HCT116 (cell line): ENCODE results near the gene PSORS1C2. TPM values are rescaled to one million over a fixed set of nuclear protein-coding genes. Genes with fewer than 3 reads are reported as not detected.

Source experiments
- CEBPB ChIP-seq: IDR thresholded peaks from 2 replicates; pipeline ENCODE4 v1.6.1; 2012; ENCODE audit warnings: low read depth
- CTCF ChIP-seq, 3 experiments: fragments of 200-600 bp in 1 of 3; sonication (generic) in 1 of 3; IDR thresholded peaks in 2 of 3; conservative IDR thresholded peaks in 1 of 3; 2 replicates each; pipeline ENCODE4 v1.5.1; 2012 to 2017; ENCODE audit warnings: low read depth in 2 of 3, low read length in 2 of 3, antibody characterized with exemption in 1 of 3, borderline replicate concordance in 1 of 3, control low read depth in 1 of 3, mild to moderate bottlenecking in 1 of 3, mixed read lengths in 1 of 3, mixed run types in 1 of 3, moderate library complexity in 1 of 3; ENCODE audit not compliant: insufficient read depth in 1 of 3
- EZH2 ChIP-seq: fragments of 200-600 bp; sonication (generic); IDR thresholded peaks from 2 replicates; pipeline ENCODE4 v1.6.1; 2017; ENCODE audit warnings: antibody characterized with exemption, mixed run types
- RAD21 ChIP-seq: IDR thresholded peaks from 2 replicates; pipeline ENCODE4 v1.6.1; 2012; ENCODE audit warnings: low read depth, mild to moderate bottlenecking
- SIN3A ChIP-seq: IDR thresholded peaks from 2 replicates; pipeline ENCODE4 v1.6.1; 2012; ENCODE audit warnings: low read depth
- total RNA-seq: library from RNA; stranded (reverse); gene quantifications from one replicate; pipeline ENCODE4 v1.2.1, GENCODE V29; 2021; ENCODE audit not compliant: unreplicated experiment
- TF ChIP-seq, protein P1 (sequence below): IDR thresholded peaks from 2 replicates; pipeline ENCODE4 v1.6.1; 2011; ENCODE audit warnings: mild to moderate bottlenecking, low read length, moderate library complexity; ENCODE audit not compliant: insufficient replicate concordance; ENCODE audit errors: extremely low read depth
- TF ChIP-seq, protein P2 (sequence below): IDR thresholded peaks from 2 replicates; pipeline ENCODE4 v1.6.1; 2012
- TF ChIP-seq, protein P3 (sequence below): IDR thresholded peaks from 2 replicates; pipeline ENCODE4 v1.6.1; 2012

Gene PSORS1C2
- total RNA-seq, 1 experiment from 2014 or later = not detected

GRCh38 chr6:31178143-31179041, 39.5 kb upstream of the PSORS1C2 start (continued):
- TF ChIP-seq CTCF (IDR thresholded peaks at IDR 0.05 in 2 of 3, conservative IDR thresholded peaks at IDR 0.05 in 1 of 3; ENCODE audit: borderline replicate concordance in 1 of 3, insufficient read depth in 1 of 3, low read depth in 2 of 3, low read length in 2 of 3) = no peak
- TF ChIP-seq EZH2 = no peak
- no peak for TF ChIP-seq RAD21
- TF ChIP-seq, protein P1, sequence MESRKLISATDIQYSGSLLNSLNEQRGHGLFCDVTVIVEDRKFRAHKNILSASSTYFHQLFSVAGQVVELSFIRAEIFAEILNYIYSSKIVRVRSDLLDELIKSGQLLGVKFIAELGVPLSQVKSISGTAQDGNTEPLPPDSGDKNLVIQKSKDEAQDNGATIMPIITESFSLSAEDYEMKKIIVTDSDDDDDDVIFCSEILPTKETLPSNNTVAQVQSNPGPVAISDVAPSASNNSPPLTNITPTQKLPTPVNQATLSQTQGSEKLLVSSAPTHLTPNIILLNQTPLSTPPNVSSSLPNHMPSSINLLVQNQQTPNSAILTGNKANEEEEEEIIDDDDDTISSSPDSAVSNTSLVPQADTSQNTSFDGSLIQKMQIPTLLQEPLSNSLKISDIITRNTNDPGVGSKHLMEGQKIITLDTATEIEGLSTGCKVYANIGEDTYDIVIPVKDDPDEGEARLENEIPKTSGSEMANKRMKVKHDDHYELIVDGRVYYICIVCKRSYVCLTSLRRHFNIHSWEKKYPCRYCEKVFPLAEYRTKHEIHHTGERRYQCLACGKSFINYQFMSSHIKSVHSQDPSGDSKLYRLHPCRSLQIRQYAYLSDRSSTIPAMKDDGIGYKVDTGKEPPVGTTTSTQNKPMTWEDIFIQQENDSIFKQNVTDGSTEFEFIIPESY = no peak
- TF ChIP-seq, protein P2, sequence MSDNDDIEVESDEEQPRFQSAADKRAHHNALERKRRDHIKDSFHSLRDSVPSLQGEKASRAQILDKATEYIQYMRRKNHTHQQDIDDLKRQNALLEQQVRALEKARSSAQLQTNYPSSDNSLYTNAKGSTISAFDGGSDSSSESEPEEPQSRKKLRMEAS = no peak
- TF ChIP-seq SIN3A = no peak
- TF ChIP-seq CEBPB = no peak
- TF ChIP-seq, protein P3, sequence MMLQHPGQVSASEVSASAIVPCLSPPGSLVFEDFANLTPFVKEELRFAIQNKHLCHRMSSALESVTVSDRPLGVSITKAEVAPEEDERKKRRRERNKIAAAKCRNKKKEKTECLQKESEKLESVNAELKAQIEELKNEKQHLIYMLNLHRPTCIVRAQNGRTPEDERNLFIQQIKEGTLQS = no peak
